Stimulated activated naive CD4-positive, alpha-beta T cell (primary cell): ENCODE data around the gene MVD.
"Not testable (repeated sequence)": the region's sequence is repeated elsewhere in the genome, so short reads cannot be mapped to it uniquely, and the experiment has no call there.

ENCODE experiments used
- DNase-seq, 6 experiments: peaks; one replicate each; lab custom pipeline; 2025; lab: John Stamatoyannopoulos, UW

The MVD gene

DNA sequence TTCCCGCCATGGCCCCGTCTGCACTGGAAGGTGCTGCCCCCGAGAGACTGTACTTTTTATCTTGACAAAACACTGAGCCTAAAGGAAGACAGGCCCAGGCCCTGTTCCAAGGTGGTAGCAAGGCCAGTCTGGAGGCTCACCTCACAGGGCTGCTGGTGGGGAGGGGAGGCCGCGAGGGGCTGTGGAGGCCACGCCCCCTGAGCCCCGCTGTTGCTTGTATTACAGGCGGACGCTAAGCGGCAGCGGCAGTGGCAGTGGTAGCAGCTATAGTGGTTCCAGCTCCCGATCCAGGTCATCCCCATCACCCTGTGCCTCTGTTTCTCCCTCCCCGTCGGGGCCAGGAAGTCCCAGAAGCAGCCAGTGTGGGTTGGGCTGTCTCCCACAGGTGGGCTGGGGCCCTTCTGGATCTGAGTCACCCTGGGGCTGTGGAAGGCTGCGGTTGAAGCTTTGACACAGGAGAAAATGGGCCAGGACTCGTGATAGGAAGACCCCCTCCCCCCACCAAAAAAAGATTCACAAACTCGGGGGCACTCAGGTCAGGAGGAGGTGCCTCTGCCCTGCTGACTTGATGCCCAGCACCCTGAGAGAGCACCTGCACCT, 37.8 kb downstream of the MVD start:
- DNase-seq: no peak

DNA sequence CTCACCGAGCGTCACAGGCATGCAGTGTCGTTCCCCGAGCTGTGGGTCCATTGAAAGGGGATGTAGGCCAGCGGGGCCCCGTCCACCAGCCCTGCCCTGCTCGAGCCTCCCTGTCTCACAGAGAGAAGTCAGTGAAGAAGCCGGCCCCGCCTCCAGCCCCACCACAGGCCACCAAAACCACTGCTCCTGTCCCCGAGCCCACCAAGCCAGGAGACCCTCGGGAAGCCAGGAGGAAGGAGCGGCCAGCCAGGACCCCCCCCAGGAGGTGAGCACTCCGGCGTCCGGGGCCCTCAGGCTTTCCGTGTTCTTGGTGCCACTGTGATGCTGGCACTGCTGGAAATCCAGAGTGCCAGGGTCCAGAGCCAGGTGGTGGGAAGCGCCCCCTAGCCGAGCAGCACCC, 38.4 kb downstream of the MVD start:
- no peak for DNase-seq

DNA sequence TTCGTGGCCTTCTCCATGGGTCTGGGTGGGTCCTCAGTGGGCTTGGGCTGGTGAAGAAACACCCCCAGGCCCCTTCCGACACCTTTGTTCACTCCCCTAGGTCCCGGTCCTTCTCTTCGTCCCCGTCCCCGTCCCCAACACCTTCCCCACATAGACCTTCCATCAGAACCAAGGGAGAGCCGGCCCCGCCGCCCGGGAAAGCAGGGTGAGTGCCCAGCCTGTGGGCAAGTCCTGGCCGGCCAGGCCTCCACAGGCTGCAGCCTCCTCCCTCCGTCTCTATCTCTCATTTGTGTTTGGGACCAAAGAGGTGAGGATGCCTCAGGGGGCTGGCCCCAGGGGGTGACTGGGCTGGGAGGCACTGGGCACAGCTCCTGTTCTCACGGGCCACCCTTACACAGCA, 39.0 kb downstream of the MVD start:
- DNase-seq: no peak

DNA sequence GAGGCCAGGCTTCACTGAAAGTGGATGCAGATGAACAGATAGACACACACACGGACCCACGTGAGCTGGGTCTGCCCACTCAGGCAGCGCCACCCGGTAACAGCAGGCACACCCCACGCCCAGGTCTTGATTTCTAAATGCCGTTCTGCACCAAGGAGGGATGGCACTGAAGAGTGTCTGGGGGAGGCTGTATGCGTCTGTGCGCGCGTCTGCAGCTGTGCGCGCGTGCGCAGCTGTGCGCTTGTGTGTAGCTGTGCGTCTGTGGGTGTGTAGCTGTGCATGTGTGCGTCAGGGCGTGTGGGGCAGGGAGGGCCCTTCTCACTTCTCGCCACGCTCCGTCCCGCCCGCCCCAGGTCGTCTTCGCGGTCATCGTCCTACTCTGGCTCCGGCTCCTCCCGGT, 40.0 kb downstream of the MVD start:
- no peak for DNase-seq

DNA sequence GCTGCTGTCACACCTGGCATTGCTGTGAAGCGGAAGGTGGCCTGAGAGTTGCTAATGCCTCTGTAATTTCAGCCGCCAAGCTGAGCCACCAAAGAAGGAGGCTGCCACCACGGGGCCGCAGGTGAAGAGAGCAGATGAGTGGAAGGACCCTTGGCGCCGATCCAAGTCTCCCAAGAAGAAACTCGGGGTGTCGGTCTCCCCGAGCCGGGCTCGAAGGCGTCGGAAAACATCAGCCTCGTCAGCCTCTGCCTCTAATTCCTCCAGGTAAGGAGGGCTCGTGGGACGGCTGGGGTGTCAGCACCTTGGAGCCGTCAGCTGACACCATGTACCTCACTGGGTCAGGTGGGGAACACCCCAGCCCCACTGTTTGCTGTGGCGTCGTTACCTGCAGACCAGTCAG, 40.8 kb downstream of the MVD start:
- no peak for DNase-seq

DNA sequence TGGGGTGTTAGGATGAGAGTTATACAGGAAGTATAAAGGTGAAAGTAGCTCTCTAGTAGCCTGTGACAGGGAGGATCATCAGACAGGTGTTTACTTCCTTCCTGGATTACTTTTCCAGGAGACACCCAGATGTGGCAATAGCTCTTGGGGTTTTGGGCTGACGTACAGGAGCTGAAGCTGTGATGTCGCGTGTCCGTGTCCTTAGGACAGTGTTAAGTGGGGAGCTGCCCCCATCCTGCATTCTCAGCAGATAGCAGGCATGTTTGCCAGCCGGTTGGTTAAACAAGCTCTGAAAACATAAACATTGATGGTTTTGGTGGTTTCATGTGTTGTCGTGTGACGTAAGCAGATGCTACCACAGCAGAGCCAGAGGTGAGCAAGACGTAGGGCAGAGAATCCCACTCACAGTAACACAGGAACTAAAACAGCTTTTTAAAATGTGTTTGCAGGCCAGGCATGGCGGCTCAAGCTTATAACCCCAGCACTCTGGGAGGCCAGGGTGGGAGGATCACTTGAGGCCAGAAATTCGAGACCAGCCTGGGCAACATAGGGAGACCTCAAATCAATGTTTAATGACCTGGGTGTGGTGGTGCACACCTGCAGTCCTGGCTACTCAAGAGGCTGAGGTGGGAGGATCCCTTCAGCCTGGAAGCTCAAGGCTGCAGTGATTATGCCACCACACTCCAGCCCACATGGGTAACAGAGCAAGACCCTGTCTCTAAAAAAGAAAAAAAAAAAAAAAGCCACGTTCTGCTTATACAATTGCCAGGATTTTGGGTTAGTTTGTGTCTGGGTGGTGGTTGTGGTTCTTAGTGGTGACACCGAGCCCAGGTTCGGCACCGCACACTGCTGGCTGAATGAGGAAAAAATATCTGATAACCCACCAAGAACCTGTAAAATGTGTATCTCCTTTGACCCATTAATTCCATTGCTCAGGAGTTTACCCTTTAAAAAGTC, 42.8 kb downstream of the MVD start:
- peak in 1 of 6 experiments; percentile 13 for DNase-seq

DNA sequence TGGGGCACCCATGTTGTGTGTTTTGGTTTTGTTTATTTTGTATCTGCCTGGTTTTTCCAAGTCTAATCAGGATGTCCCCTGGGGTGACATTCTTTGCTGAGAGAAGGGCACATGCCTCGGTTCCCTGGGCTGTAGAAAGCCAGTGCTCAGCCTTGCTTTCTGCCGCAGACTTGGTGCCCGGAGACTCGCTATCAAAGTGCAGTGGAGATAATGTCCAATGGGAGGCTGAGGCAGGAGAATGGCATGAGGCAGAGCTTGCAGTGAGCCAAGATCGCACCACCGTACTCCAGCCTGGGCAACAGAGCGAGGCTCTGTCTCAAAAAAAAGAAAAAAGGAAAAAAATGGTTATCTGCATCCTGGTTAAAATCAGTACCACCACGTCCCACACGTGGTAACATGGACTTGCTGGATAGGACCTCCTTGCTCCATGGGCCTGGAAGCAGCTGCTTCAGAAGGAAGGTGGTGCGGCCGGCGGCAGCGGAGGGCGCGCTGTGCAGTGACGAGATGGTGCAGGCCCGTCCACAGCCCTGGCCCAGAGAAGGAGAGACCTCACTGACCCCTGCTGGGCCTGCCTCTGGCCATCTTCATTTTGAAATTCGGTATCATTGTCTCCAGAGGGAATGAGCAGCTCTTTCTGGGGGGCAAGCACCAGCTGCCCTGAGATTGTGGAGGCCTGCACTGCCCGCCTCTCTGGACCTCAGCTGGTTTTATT, 43.8 kb downstream of the MVD start:
- no peak for DNase-seq

DNA sequence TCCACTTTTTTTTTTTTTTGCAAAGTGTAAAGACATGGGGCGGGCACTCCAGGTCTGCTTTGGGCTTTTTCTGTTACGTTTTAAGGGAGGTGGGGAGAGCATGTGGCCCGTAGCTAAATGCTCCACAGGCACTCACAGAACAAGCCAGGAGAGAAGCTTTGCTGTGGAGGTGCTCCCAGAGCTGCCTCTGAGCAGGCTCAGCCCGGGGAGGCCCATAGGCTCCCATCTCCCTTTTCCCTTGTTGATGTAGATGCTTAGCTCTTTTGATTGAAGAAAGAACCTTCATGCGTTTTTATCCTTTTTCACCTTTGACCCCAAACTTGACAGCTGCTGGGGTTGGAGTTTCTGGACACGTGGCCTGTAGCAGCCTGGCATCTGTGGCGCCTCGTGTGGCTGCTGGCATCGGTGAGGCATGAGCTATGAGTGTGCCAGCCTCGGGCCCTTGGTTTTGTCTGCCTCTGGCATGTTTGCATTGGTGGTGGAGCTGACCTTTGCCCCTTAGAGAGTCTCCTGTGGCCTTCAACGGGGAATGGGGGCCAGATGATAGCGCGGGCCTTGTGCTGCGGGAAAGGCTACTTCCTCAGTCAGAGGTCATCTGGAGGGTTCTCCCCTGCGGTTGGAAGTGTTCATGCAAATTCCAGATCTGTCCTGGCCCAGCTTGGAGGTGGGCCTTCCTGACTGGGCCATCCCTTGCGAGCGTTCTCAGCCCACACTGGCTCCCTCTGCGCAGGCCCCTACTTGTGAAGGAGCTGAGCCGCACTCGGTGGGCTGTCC, 44.5 kb downstream of the MVD start:
- DNase-seq: no peak

DNA sequence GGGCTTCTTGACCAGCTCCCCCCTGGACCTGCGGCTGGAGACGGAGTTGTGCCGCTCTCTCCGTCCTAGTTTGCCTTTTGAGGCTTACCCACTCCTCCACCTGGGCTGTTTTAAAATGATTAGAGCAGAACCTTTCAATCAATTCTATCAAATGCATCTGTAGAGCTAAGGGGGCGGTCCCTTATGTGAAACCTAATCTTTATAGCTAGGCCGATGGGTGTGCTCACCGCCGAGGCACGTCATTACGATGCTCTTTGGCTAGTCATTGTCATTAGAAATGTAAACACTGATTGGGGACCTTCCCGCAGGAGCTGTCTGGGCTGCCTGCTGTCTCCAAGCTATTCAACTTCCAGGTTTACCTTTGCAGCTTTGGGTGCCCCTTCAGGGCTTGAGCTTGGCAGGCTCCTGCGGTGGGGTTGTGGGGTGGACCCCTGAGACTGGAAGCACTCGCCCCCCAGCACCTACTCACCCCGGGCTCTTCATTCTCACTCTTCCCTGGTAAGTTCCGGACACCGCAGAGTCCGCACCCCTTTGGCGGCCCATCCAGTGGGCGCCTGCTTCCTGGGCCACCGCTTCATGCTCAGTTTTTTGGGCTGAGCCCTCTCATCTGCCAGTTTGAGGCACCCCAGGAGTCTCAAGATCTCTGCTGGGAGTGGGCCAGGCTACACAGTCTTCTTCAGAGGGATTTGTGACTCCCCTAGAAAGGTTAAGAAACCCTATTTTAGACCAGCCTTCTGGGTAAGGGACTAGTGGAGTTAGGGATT, 45.4 kb downstream of the MVD start:
- no peak for DNase-seq

DNA sequence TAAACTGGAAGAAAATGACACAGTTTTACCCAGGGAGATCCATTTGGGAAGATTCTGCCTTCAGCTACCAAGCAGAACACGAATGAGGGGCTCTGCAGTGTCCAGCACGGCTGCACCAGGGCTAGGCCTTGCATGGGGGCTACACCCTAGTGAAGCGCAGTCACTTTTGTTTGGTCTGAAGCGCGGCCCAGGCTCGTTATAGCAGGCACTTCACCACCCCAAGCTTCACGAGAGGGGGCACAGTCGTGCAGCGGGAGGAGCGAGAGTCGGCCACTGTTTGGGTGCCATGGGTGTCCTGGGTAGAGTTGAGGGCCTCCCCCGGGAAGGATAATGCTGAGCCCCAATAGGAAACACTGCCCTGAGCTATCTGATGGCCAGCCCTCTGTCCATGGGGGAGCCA, 46.2 kb downstream of the MVD start:
- DNase-seq: no peak

DNA sequence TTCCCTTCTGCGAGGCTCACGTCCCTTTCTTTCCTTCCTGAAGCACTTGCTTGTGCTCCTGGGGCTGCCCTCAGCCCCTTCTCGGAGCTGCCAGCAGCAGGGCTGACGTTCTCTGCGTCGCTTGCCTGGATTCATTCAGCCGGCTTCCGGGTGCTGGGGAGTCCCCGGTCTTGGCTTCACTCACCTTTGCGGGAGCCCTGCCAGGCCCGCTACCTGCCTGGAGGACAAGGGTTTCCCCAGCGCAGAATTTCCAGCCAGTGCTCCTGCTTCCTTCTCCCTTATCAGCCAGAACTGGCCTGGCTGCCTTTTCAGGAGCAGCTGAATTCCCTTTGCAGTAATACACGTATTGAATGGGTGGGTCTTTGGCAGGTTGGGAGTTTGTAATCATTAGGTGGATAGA, 46.6 kb downstream of the MVD start:
- no peak for DNase-seq

DNA sequence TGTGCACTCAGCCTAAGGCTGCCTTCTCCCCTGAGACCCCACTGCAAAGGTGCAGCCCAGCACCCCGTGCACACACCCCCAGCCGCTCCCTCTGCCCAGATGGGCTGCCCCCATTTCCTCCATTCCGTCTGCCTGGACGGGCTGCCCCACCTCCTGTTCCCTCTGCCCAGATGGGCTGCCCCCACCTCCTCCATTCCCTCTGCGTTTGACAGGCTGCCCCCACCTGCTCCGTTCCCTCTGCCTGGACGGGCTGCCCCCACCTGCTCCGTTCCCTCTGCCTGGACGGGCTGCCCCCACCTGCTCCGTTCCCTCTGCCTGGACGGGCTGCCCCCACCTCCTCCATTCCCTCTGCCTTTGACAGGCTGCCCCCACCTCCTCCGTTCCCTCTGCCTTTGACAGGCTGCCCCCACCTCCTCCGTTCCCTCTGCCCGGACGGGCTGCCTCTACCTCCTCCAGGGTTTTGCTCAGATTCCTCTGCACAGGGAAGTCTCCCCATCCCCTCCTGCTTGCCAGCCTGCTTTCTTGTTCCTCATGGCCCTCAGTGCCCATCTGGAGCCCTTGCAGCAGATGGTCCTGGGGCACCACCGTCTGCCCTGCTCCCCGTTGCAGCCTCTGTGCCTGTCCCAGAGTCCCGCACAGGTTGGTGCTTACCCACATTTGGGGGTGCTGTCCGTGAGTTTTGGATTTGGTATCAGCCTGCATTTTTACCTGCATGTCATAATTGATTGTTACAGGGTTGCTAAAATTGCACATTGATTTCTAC, 47.9 kb downstream of the MVD start:
- DNase-seq: no peak

DNA sequence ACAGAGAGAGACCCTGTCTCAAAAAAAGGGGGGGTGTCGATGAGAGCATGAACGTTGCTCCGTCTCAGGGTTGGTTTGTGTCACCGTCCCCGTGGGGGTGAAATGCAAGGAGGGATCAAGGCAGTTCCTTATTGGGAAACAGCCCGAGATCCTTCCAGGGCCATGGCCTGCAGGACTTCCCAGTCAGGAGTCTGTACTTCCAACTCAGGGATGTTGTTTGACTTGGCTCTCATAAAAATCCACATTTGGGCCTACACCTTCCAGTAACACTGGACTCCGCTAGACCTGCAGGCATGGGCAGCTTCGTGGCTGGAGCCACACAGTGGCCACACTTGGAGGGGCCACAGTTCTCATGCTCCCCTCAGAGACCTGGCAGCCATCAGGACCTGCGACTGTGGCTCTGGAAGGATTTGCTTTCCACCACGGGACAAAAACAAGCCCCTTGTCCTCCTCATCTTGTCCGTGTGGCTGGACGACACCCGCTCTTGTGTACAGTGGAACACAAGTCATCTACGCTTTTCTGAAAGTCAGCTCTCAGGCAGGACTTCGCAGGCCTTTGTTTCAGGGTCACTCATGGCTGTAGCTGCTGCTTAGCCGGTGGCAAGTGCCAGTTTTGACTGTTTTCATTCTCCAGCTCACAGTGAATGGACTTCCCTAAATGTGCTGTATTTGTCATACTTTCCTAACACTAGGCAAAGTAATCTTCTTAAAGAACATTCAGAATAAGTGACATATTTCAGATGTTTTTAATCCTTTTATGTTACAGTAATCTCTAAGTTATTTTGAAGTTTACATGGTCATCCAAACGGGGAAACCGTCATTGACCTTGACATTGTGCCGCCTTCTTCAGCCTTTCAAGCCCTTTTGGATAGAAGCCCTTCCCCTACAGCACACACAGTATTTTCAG, 48.7 kb downstream of the MVD start:
- DNase-seq: no peak

DNA sequence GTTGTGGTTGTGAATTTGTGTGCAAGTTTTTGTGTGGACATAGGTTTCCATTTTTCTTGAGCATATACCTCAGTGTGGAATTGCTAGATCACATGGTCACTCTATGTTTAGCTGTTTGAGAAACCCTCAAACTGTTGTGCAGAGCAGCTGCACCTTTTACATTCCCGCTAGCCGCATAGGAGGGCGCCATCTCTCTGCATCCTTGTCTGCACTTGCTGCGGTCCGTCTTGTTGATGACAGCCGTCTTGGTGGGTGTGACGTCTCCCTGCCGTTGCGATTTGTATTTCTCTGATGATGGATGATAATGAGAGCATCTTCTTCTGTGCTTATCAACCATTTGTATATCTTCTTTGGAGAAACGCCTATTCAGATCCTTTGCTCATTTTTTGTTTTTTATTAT, 49.6 kb downstream of the MVD start:
- no peak for DNase-seq

DNA sequence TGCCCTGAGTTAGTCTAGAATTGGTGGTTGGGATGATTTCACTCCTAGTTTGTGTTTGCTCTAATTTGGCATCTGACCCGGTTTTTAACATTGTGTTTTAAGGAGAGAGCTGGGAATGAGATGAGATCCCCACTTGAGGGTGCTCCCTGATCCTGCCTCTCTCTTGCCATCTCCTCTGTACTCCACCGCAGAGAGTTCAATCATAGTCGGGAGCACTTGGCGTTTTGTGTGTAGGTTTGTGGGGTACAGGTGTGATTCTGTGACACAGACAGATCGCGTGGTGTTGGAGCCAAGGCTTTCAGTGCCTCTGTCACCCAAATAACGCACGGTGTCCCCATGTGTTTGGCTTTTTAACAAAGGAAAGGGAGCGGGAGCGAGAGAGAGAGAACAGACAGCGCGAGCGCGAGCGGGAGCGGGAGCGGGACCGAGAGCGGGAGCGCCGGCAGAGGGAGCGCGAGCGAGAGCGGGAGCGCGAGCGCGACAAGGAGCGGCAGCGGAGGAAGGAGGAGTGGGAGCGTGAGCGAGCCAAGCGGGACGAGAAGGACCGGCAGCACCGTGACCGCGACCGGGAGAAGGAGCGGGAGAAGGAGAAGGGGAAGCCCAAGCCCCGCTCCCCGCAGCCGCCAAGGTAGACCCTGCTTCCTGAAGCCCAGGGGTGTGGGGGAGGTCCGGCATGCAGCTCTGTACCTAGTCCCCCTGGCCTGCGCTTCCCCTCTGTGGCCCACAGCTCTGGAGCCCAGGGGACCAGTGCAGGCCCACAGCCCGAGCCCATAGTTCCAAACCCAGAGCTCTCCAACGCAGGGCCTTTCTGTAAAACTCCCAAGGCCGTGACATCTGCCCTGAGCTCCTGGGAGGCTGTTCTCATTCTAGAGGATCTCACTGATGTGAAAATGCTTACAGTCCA, 51.7 kb downstream of the MVD start:
- DNase-seq: no peak

DNA sequence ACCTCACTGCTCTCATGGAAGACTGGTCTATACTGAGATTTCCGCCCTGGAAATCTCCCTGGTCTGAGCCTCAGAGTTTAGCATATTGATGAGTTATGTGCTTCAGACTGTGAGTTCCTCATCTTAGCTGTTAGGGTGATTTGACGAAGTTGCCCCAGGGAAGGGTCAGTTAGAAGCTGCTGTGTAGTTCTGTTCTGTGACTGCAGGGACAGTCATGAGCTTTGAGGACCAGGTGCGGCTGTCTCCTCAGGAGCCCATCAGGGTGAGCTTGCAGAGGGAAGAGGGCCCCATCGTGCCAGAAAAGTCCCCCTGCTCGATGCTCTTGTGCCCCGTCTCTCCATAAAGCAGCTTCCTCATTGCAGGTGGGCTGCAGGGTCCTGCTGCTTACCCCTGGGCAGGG, 52.8 kb downstream of the MVD start:
- no peak for DNase-seq

DNA sequence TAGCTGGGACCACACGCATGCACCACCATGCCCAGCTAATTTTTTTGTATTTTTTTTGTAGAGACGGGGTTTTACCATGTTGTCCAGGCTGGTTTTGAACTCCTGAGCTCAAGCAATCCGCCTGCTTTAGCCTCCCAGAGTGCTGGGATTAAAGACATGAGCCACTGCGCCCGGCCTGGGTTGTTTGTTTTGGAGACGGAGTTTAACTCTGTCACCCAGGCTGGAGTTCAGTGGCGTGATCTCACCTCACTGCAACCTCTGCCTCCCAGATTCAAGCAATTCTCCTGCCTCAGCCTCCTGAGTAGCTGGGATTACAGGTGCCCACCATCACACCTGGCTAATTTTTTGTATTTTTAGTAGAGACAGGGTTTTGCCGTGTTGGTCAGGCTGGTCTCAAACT, 53.5 kb downstream of the MVD start:
- not testable (repeated sequence) for DNase-seq

DNA sequence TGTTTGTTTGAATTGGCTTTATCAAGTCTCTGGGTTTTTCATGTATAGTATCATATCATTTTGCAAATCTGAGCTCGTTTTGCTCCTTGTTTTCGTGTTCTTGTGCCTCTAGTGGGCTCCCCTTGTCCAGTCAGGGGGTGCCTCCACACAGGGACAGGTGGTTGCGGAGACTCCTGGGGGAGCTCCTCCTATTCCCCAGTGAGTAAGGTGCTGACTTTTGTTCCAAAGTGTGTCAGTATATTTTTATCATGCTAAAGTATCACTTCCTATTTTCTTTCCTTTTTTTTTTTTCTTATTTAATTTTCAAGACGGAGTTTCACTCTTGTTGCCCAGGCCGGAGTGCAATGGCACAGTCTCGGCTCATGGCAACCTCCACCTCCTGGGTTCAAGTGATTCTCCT, 54.8 kb downstream of the MVD start:
- DNase-seq: no peak
